Heart right ventricle (tissue), 16 donors: Measurements from ENCODE around the gene BCOR. TPM values are rescaled to one million over a fixed set of nuclear protein-coding genes. Genes with fewer than 3 reads are reported as not detected.

Experiments
- ATAC-seq, 8 donors: fragments of 200-7000 bp; cut with Tn5 transposase; one replicate each; pipeline ENCODE4 v1.9.1; 2020; ENCODE audit warnings: mild to moderate bottlenecking in 8 of 8, moderate library complexity in 8 of 8, moderate number of reproducible peaks in 1 of 8
- DNase-seq, 2 donors: peaks; one replicate each; pipeline ENCODE4 v3.0.0-alpha.2; 2020
- H3K27ac ChIP-seq, 10 donors: fragments of 200-600 bp; sonication (generic) in 2 of 10; one replicate each; pipeline versions ENCODE4 v1.5.0 to v1.8.0; 2020 to 2022; ENCODE audit warnings: mild to moderate bottlenecking in 3 of 10
- H3K27me3 ChIP-seq, 7 donors: fragments of 200-600 bp; one replicate each; pipeline ENCODE4 v1.8.0; 2021 to 2022; ENCODE audit warnings: mild to moderate bottlenecking in 2 of 7
- H3K36me3 ChIP-seq, 9 donors: fragments of 200-600 bp; sonication (generic) in 1 of 9; one replicate each; pipeline versions ENCODE4 v1.5.0 to v1.8.0; 2020 to 2022; ENCODE audit warnings: mild to moderate bottlenecking in 2 of 9
- H3K4me1 ChIP-seq, 9 donors: fragments of 200-600 bp; sonication (generic) in 1 of 9; one replicate each; pipeline versions ENCODE4 v1.5.0 to v1.8.0; 2020 to 2022; ENCODE audit warnings: mild to moderate bottlenecking in 4 of 9
- H3K4me3 ChIP-seq, 10 donors: fragments of 200-600 bp; sonication (generic) in 2 of 10; one replicate each; pipeline versions ENCODE4 v1.5.0 to v1.8.0; 2020 to 2022; ENCODE audit warnings: mild to moderate bottlenecking in 7 of 10, moderate library complexity in 2 of 10
- H3K9me3 ChIP-seq, 11 donors: fragments of 200-600 bp in 10 of 11; sonication (generic) in 2 of 11; one replicate each; pipeline versions ENCODE4 v1.5.0 to v1.8.0; 2013 to 2022; ENCODE audit warnings: mild to moderate bottlenecking in 2 of 11, control low read depth in 1 of 11, moderate library complexity in 1 of 11
- CTCF ChIP-seq, 9 donors: fragments of 200-600 bp; sonication (generic) in 2 of 9; IDR thresholded peaks; one replicate each; pipeline versions ENCODE4 v1.5.0 to v1.8.0; 2021 to 2022; ENCODE audit warnings: antibody characterized with exemption in 9 of 9, mild to moderate bottlenecking in 5 of 9, moderate library complexity in 1 of 9
- WGBS, 2 donors: extraction: QIAGEN DNeasy Blood & Tissue Kit; methylation state at CpG; one replicate each; pipeline ENCODE4 v1.1.7; 2013; ENCODE audit warnings: inconsistent platforms in 1 of 2; 5-methylcytosine and 5-hydroxymethylcytosine counted together
- intact Hi-C, 10 donors: fragments of 100-400 bp; cut with DNase I; formaldehyde crosslinking; loops; one replicate each; pipeline versions ENCODE4 v1.11.1 to v1.14.2; 2022
- polyA plus RNA-seq, 2 donors: library from polyadenylated mRNA; stranded (reverse); fragments of 200-250 nt; gene quantifications; one replicate each; pipeline ENCODE4 v1.2.3, GENCODE V29; 2013
- total RNA-seq, 10 donors: library from RNA; stranded (reverse); fragmentation: NEBNext Ultra II Directional in 3 of 10; extraction: Animal tissue kit (Norgen Biotek cat#: 25700) in 3 of 10; gene quantifications; one replicate each; pipeline versions ENCODE4 v1.2.1 to v1.2.4, GENCODE V29; 2021 to 2023
- donor health status: Arrhythmogenic right ventricular cardiomyopathy.
- donor health status: ischemic (EF 13 %, LVEDD 7.1; RV severe dilation, severe dysfunction).
- donor health status: healthy with polysubstance abuse.
- donor health status: DM: no; HTN: yes; CAD: no.
- donor health status: DM: no; HTN: no; CAD: no.
- donor health status: ischemic (EF 25% LVEDD 6.9; RV normal size, moderate dysfunction).
- donor health status: ischemic (EF 25% LVEDD 5.7; RV mildly dilated, moderate dysfunction).
- donor health status: healthy.
- donor health status: DM: yes; HTN: yes; CAD: no.
- donor health status: Ischemic cardiomyopathy.
- donor health status: ischemic (EF 35%, LVEDD 5.7; RV mildly dilated, moderate dysfunction).
- donor health status: nonischemic (EF 11% LVEDD 7.7; RV severe dilation, severe dysfunction).
- donor health status: DM: yes; HTN: yes; CAD: no.
- donor health status: PGD.
- donor health status: ischemic (EF 29% LVEDD 5.4; RV normal size, mild dysfunction).
- donor health status: nonischemic (EF 23%, LVEDD 6.1; RV moderate dilation, normal function).

BCOR gene
- total and polyA plus RNA-seq, 12 donors: 9.1 to 27.2 (median 19.2) TPM

- Histone ChIP-seq H3K27ac (no peak overlapping the region), H3K4me3 (no peak overlapping the region), H3K4me1 (peaks cover 0 to 6% (median 0%) of the 10 kb centered on the region in 9 donors), H3K36me3 (peaks cover 0 to 76% (median 9%) of the 10 kb centered on the region in 9 donors), H3K27me3 (peaks cover 0 to 14% (median 0%) of the 10 kb centered on the region in 7 donors), H3K9me3 (no peaks in the 10 kb centered on the region)
- intact Hi-C loops: no loop called here
- 86 to 88% methylated on average over 18 to 25 of the region's 25 CpGs for WGBS, 2 donors
- ATAC-seq (no peak), DNase-seq (no peak)
- no peak for TF ChIP-seq CTCF (IDR thresholded peaks at IDR 0.05)
These were observed 33.6 kb downstream of the BCOR start for GRCh38 chrX:40064055-40064597.

DNA sequence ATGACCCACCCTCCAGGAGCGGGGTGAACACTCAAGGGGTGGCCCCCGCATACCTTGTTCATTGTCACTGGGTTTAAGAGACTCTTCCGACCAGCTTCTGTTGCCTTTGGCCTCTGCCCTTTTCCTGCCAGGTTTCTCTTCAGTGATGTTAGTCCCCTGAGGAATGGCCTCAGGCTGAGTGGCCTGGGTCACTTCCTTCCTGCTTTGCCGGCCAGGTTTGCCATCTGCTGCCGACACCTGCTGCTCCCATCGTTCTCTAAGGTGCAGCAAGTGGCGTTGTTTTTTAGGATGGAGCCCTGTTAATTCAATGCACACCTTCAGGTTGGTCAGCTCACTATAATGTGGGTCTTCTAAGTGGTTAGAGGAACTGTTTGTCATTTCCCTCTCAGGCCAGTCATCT, 34.2 kb downstream of the BCOR start:
- H3K4me3 ChIP-seq: no peak overlapping the region
- 72 to 73% methylated on average over 7 of the region's 7 CpGs for WGBS, 2 donors
- DNase-seq: no peak
- TF ChIP-seq CTCF (IDR thresholded peaks at IDR 0.05): no peak
- no peak for ATAC-seq
- H3K36me3 ChIP-seq: peaks cover 0 to 76% (median 9%) of the 10 kb centered on the region in 9 donors
- H3K27ac ChIP-seq: no peak overlapping the region
- intact Hi-C loops: no loop called here
- peaks cover 0 to 13% (median 0%) of the 10 kb centered on the region in 7 donors for H3K27me3 ChIP-seq
- H3K9me3 ChIP-seq: no peaks in the 10 kb centered on the region
- peaks cover 0 to 6% (median 0%) of the 10 kb centered on the region in 9 donors for H3K4me1 ChIP-seq

- Histone ChIP-seq H3K27me3 (peaks cover 0 to 13% (median 0%) of the 10 kb centered on the region in 7 donors), H3K36me3 (peaks cover 0 to 77% (median 9%) of the 10 kb centered on the region in 9 donors), H3K9me3 (no peaks in the 10 kb centered on the region), H3K4me1 (peaks cover 0 to 6% (median 0%) of the 10 kb centered on the region in 9 donors), H3K27ac (no peak overlapping the region), H3K4me3 (no peak overlapping the region)
- intact Hi-C loops: no loop called here
- DNase-seq (no peak), ATAC-seq (no peak)
- no peak for TF ChIP-seq CTCF (IDR thresholded peaks at IDR 0.05)
- WGBS, 2 donors: 63 to 80% methylated on average over 23 to 24 of the region's 24 CpGs
These were observed 35.1 kb downstream of the BCOR start for GRCh38 chrX:40062525-40063155.

GRCh38 chrX:40061871-40062524, 35.8 kb downstream of the BCOR start:
- intact Hi-C loops: no loop called here
- no peak overlapping the region for H3K27ac ChIP-seq

More at GRCh38 chrX:40061871-40062524, 35.8 kb downstream of the BCOR start:
- 82 to 87% methylated on average over 27 to 30 of the region's 30 CpGs for WGBS, 2 donors
- H3K9me3 ChIP-seq: no peaks in the 10 kb centered on the region
- DNase-seq (no peak), ATAC-seq (no peak)
- H3K4me3 ChIP-seq: no peak overlapping the region
- peaks cover 0 to 6% (median 0%) of the 10 kb centered on the region in 9 donors for H3K4me1 ChIP-seq
- H3K36me3 ChIP-seq: peaks cover 0 to 83% (median 9%) of the 10 kb centered on the region in 9 donors
- no peak for TF ChIP-seq CTCF (IDR thresholded peaks at IDR 0.05)
- peaks cover 0 to 13% (median 0%) of the 10 kb centered on the region in 7 donors for H3K27me3 ChIP-seq
